Measurements from ENCODE around the gene EIF2B2. TPM values are rescaled to one million over a fixed set of nuclear protein-coding genes. Genes with fewer than 3 reads are reported as not detected.

The EIF2B2 gene
- total RNA-seq, 1 experiment from 2014 or later = 48.3 TPM

DNA sequence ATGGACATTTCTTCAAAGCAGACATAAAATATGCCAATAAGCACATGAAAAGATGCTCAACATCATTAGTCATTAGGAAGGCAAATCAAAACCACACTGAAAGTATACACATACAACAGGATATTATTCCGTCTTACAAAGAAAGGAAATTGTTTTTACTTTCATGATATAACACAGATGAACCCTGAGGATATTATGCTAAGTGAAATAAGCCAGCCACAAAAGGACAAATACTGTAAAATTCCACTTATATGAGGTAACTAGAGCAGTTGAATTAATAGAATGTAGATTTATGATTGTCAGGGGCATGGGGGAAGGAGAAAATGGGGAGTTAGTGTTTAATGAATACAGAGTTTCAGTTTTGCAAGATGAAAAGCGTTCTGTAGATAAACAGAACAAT lies 56.9 kb downstream of the EIF2B2 start:
- WGBS (ENCODE audit: extremely low coverage, insufficient read length, low lambda C conversion rate) = no CpG with 5 or more reads among the region's 2 CpGs
- H4K8ac ChIP-seq (replicated peaks; ENCODE audit: insufficient read length, low read depth, low read length) = no peak overlapping the region
- H3K9me3 ChIP-seq (ENCODE audit: control insufficient read depth, low read depth, low read length) = no peaks in the 10 kb centered on the region
- H3K79me2 ChIP-seq (ENCODE audit: insufficient read depth, low read length) = peaks cover 1% of the 10 kb centered on the region; the same call in 1 of the 2 replicates
- no peak overlapping the region for H2BK20ac ChIP-seq (ENCODE audit: low read depth, low read length, poor library complexity, severe bottlenecking)
- no peak overlapping the region for H3K23ac ChIP-seq (ENCODE audit: insufficient read length, low read depth, low read length)
- Mint-ChIP-seq H3K27me3 (ENCODE audit: low read depth) (no peaks in the 10 kb centered on the region; the same call in 1 of the 2 replicates), H3K4me1 (peaks cover 11% of the 10 kb centered on the region in 2 experiments; a peak in 3 of 4 replicates), H3K36me3 (ENCODE audit: insufficient read depth in 1 of 3, low read depth in 3 of 3) (peaks cover 15 to 36% (median 35%) of the 10 kb centered on the region in 3 experiments), H3K27ac (no peak overlapping the region), H3K9me3 (peaks cover 9 to 10% of the 10 kb centered on the region in 2 experiments), H3K4me3 (no peak overlapping the region)
- H2BK15ac ChIP-seq (ENCODE audit: low read depth, low read length) = no peak overlapping the region
- H2BK5ac ChIP-seq (ENCODE audit: insufficient read length, low read length) = no peak overlapping the region
- H4K5ac ChIP-seq (ENCODE audit: insufficient read length, low read depth, low read length) = no peak overlapping the region
- H4K91ac ChIP-seq (ENCODE audit: insufficient read length, low read depth, low read length) = no peak overlapping the region
- no peak overlapping the region for H2BK120ac ChIP-seq (ENCODE audit: low read depth, low read length, poor library complexity, severe bottlenecking)
- H2AK5ac ChIP-seq (ENCODE audit: insufficient read length, low read length) = no peak overlapping the region
- no peak for DNase-seq
- no peak overlapping the region for H3K27ac ChIP-seq (ENCODE audit: insufficient read length, low read depth, low read length)
- TF ChIP-seq, protein P1, sequence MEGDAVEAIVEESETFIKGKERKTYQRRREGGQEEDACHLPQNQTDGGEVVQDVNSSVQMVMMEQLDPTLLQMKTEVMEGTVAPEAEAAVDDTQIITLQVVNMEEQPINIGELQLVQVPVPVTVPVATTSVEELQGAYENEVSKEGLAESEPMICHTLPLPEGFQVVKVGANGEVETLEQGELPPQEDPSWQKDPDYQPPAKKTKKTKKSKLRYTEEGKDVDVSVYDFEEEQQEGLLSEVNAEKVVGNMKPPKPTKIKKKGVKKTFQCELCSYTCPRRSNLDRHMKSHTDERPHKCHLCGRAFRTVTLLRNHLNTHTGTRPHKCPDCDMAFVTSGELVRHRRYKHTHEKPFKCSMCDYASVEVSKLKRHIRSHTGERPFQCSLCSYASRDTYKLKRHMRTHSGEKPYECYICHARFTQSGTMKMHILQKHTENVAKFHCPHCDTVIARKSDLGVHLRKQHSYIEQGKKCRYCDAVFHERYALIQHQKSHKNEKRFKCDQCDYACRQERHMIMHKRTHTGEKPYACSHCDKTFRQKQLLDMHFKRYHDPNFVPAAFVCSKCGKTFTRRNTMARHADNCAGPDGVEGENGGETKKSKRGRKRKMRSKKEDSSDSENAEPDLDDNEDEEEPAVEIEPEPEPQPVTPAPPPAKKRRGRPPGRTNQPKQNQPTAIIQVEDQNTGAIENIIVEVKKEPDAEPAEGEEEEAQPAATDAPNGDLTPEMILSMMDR (conservative IDR thresholded peaks at IDR 0.05) = no peak
- no peak overlapping the region for H3K9ac ChIP-seq (ENCODE audit: extremely low read depth, insufficient read length, low read length)
- no peak overlapping the region for H3K4me2 ChIP-seq (ENCODE audit: insufficient read depth, insufficient read length, low read length)
- H3K23me2 ChIP-seq (ENCODE audit: insufficient read length, low read depth, low read length, poor library complexity, severe bottlenecking) = peaks cover 2% of the 10 kb centered on the region
- no peaks in the 10 kb centered on the region for H3K27me3 ChIP-seq (ENCODE audit: insufficient read depth, low read length)
- no peak overlapping the region for H2AFZ ChIP-seq (ENCODE audit: low read length)
- H3K4me1 ChIP-seq (ENCODE audit: insufficient read depth, low read length) = no peaks in the 10 kb centered on the region
- no peak overlapping the region for H3K56ac ChIP-seq (ENCODE audit: insufficient read length, low read depth, low read length)
- no peak overlapping the region for H2BK12ac ChIP-seq (ENCODE audit: insufficient read length, low read depth, low read length)
- H3T11ph ChIP-seq (ENCODE audit: low read length) = no peak overlapping the region
- no peak overlapping the region for H3K14ac ChIP-seq (ENCODE audit: insufficient read depth, low read length)
- H4K20me1 ChIP-seq (ENCODE audit: control insufficient read depth, insufficient read depth, insufficient read length) = no peaks in the 10 kb centered on the region
- no peak overlapping the region for H3K4ac ChIP-seq (ENCODE audit: low read depth, low read length)
- no peak overlapping the region for H3K18ac ChIP-seq (ENCODE audit: insufficient read length, low read depth, low read length)
- H3K79me1 ChIP-seq (ENCODE audit: insufficient read depth, low read depth, low read length, poor library complexity, severe bottlenecking) = no peaks in the 10 kb centered on the region

Measured in H9 (cell line).